H9 (cell line): ENCODE results near the gene ERVMER34-1. TPM values are rescaled to one million over a fixed set of nuclear protein-coding genes. Genes with fewer than 3 reads are reported as not detected.
A peak's percentile ranks its signal among the peaks of the same experiment; 100 is the strongest.

Experiments
- DNase-seq: peaks from one replicate; pipeline ENCODE4 v3.0.0-alpha.2; 2017
- H2AFZ ChIP-seq: one replicate; pipeline ENCODE4 v1.6.1; 2013; ENCODE audit warnings: mild to moderate bottlenecking, low read length, control low read depth, moderate library complexity
- H2AK5ac ChIP-seq: 2 replicates; pipeline ENCODE4 v1.6.1; 2013; ENCODE audit warnings: low read length, control low read depth, mixed read lengths; ENCODE audit not compliant: insufficient read length
- H2BK120ac ChIP-seq: one replicate; pipeline ENCODE4 v1.6.1; 2013; ENCODE audit warnings: low read depth, mild to moderate bottlenecking, low read length, control low read depth, inconsistent platforms; ENCODE audit not compliant: poor library complexity, severe bottlenecking
- H2BK12ac ChIP-seq: 2 replicates; pipeline ENCODE4 v1.6.1; 2013; ENCODE audit warnings: low read length, control low read depth, mixed read lengths, low read depth; ENCODE audit not compliant: insufficient read length
- H2BK15ac ChIP-seq: 2 replicates; pipeline ENCODE4 v1.6.1; 2013; ENCODE audit warnings: low read depth, low read length, control low read depth
- H2BK20ac ChIP-seq: one replicate; pipeline ENCODE4 v1.6.1; 2013; ENCODE audit warnings: low read depth, mild to moderate bottlenecking, low read length, control low read depth, inconsistent platforms; ENCODE audit not compliant: poor library complexity, severe bottlenecking
- H2BK5ac ChIP-seq: 2 replicates; pipeline ENCODE4 v1.6.1; 2013; ENCODE audit warnings: low read length, control low read depth, mixed read lengths; ENCODE audit not compliant: insufficient read length
- H3K14ac ChIP-seq: 2 replicates; pipeline ENCODE4 v1.6.1; 2013; ENCODE audit warnings: low read length, control low read depth; ENCODE audit not compliant: insufficient read depth
- H3K18ac ChIP-seq: 2 replicates; pipeline ENCODE4 v1.6.1; 2013; ENCODE audit warnings: low read depth, mild to moderate bottlenecking, mixed read lengths, low read length, control low read depth; ENCODE audit not compliant: insufficient read length
- H3K23ac ChIP-seq: 2 replicates; pipeline ENCODE4 v1.6.1; 2013; ENCODE audit warnings: low read length, control low read depth, mixed read lengths, low read depth; ENCODE audit not compliant: insufficient read length
- H3K23me2 ChIP-seq: 2 replicates; pipeline ENCODE4 v1.6.1; 2013; ENCODE audit warnings: low read depth, mild to moderate bottlenecking, mixed read lengths, low read length, control low read depth; ENCODE audit not compliant: insufficient read length, poor library complexity, severe bottlenecking
- H3K27ac ChIP-seq: 2 replicates; pipeline ENCODE4 v1.5.1; 2013; ENCODE audit warnings: low read length, control low read depth, mixed read lengths, low read depth; ENCODE audit not compliant: insufficient read length
- H3K27me3 ChIP-seq: 2 replicates; pipeline ENCODE4 v1.6.1; 2013; ENCODE audit warnings: low read length, control low read depth, inconsistent platforms; ENCODE audit not compliant: insufficient read depth
- H3K4ac ChIP-seq: 2 replicates; pipeline ENCODE4 v1.6.1; 2013; ENCODE audit warnings: low read depth, mild to moderate bottlenecking, control low read depth, inconsistent platforms, low read length, moderate library complexity
- H3K4me1 ChIP-seq: 2 replicates; pipeline ENCODE4 v1.6.1; 2013; ENCODE audit warnings: low read length, control low read depth, inconsistent platforms; ENCODE audit not compliant: insufficient read depth
- H3K4me2 ChIP-seq: 2 replicates; pipeline ENCODE4 v1.6.1; 2013; ENCODE audit warnings: low read length, control low read depth, mixed read lengths; ENCODE audit not compliant: insufficient read length, insufficient read depth
- H3K56ac ChIP-seq: 2 replicates; pipeline ENCODE4 v1.6.1; 2013; ENCODE audit warnings: low read depth, mild to moderate bottlenecking, mixed read lengths, low read length, control low read depth; ENCODE audit not compliant: insufficient read length
- H3K79me1 ChIP-seq: 2 replicates; pipeline ENCODE4 v1.6.1; 2013; ENCODE audit warnings: low read depth, mild to moderate bottlenecking, moderate library complexity, low read length, control low read depth, inconsistent platforms; ENCODE audit not compliant: insufficient read depth, poor library complexity, severe bottlenecking
- H3K79me2 ChIP-seq: 2 replicates; pipeline ENCODE4 v1.6.1; 2013; ENCODE audit warnings: low read length, control low read depth, inconsistent platforms; ENCODE audit not compliant: insufficient read depth
- H3K9ac ChIP-seq: 2 replicates; pipeline ENCODE4 v1.6.1; 2013; ENCODE audit warnings: low read length, control low read depth, mixed read lengths; ENCODE audit not compliant: insufficient read length; ENCODE audit errors: extremely low read depth
- H3K9me3 ChIP-seq: one replicate; pipeline ENCODE4 v1.6.1; 2013; ENCODE audit warnings: low read depth, low read length, inconsistent platforms; ENCODE audit not compliant: control insufficient read depth
- H3T11ph ChIP-seq: one replicate; pipeline ENCODE4 v1.6.1; 2013; ENCODE audit warnings: mild to moderate bottlenecking, low read length, control low read depth, inconsistent platforms
- H4K20me1 ChIP-seq: one replicate; pipeline ENCODE4 v1.6.1; 2013; ENCODE audit not compliant: control insufficient read depth, insufficient read length, insufficient read depth
- H4K5ac ChIP-seq: 2 replicates; pipeline ENCODE4 v1.6.1; 2013; ENCODE audit warnings: low read depth, mild to moderate bottlenecking, mixed read lengths, low read length, control low read depth; ENCODE audit not compliant: insufficient read length
- H4K8ac ChIP-seq: replicated peaks from 2 replicates; pipeline ENCODE4 v1.6.1; 2013; ENCODE audit warnings: low read length, control low read depth, mixed read lengths, low read depth; ENCODE audit not compliant: insufficient read length
- H4K91ac ChIP-seq: 2 replicates; pipeline ENCODE4 v1.6.1; 2013; ENCODE audit warnings: low read depth, mild to moderate bottlenecking, moderate library complexity, mixed read lengths, low read length, control low read depth; ENCODE audit not compliant: insufficient read length
- H3K27ac Mint-ChIP-seq, 3 experiments: 2 replicates in 2 of 3; 3 replicates in 1 of 3; pipeline ENCODE4 v1.8.0; 2020 to 2021; ENCODE audit warnings: mixed read lengths in 3 of 3, mild to moderate bottlenecking in 1 of 3, moderate library complexity in 1 of 3
- H3K27me3 Mint-ChIP-seq: 2 replicates; pipeline ENCODE4 v1.8.0; 2021; ENCODE audit warnings: low read depth, mild to moderate bottlenecking, moderate library complexity, mixed read lengths
- H3K36me3 Mint-ChIP-seq, 3 experiments: 2 replicates in 2 of 3; 3 replicates in 1 of 3; pipeline ENCODE4 v1.8.0; 2020 to 2021; ENCODE audit warnings: low read depth in 3 of 3, mixed read lengths in 3 of 3; ENCODE audit not compliant: insufficient read depth in 1 of 3
- H3K4me1 Mint-ChIP-seq, 2 experiments: 2 replicates each; pipeline ENCODE4 v1.8.0; 2020; ENCODE audit warnings: mixed read lengths in 2 of 2
- H3K4me3 Mint-ChIP-seq, 2 experiments: 2 replicates in 1 of 2; 3 replicates in 1 of 2; pipeline ENCODE4 v1.8.0; 2020 to 2021; ENCODE audit warnings: mild to moderate bottlenecking in 2 of 2, mixed read lengths in 2 of 2, moderate library complexity in 1 of 2
- H3K9me3 Mint-ChIP-seq, 2 experiments: 2 replicates in 1 of 2; 3 replicates in 1 of 2; pipeline ENCODE4 v1.8.0; 2020; ENCODE audit warnings: mild to moderate bottlenecking in 2 of 2, mixed read lengths in 2 of 2, moderate library complexity in 1 of 2
- WGBS: extraction: QIAGEN DNeasy Blood & Tissue Kit; methylation state at CpG from one replicate; pipeline ENCODE4 v1.1.7; 2013; ENCODE audit warnings: missing lambda C conversion rate, low lambda C conversion rate, mixed read lengths; ENCODE audit not compliant: insufficient read length; ENCODE audit errors: extremely low coverage; 5-methylcytosine and 5-hydroxymethylcytosine counted together
- total RNA-seq: library from RNA; stranded (reverse); gene quantifications from 2 replicates; pipeline ENCODE4 v1.2.1, GENCODE V29; 2021
- TF ChIP-seq, protein P1 (sequence below): fragments of 200-600 bp; sonication (generic); conservative IDR thresholded peaks from 3 replicates; pipeline ENCODE4 v1.8.0; 2021; ENCODE audit warnings: antibody characterized with exemption, mild to moderate bottlenecking

Gene ERVMER34-1
- total RNA-seq, 1 experiment from 2014 or later, result 14.4 TPM

DNA sequence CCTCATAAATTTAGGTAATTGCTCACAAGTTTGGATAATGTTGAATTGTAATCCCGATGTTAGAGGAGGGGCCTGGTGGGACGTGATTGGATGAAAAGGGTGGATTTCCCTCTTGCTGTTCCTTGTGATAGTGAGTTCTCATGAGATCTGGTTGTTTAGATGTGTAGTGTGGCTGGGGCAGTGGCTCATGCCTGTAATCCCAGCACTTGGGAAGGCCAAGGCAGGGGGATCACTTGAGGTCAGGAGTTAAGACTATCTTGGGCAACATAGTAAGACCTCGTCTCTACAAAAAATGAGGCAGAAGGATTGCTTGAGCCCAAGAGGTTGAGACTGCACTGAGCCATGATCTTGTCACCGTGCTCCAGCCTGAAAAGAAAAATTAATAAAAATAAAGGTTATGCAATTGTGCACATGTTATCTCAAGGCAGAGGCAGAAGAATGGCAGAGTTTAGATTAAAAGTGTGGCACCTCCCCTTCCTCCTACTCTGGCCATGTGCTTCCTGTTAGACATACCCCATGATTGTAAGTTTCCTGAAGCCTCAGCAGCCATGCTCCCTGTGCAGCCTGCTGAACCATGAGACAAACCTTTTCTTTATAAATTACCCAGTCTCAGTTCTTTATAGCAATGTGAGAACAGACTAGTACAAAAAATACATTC, 36.5 kb downstream of the ERVMER34-1 start:
- no peaks in the 10 kb centered on the region; a peak in 1 of 5 replicates for H3K9me3 Mint-ChIP-seq
- H2BK15ac ChIP-seq, result no peak overlapping the region
- no peaks in the 10 kb centered on the region for H3K27me3 ChIP-seq
- peaks cover 9% of the 10 kb centered on the region; the same call in 1 of the 2 replicates for H3K79me2 ChIP-seq
- peaks cover 17% of the 10 kb centered on the region for H3K23me2 ChIP-seq
- no peak for DNase-seq
- no peak overlapping the region for H4K8ac ChIP-seq
- H3K36me3 Mint-ChIP-seq, result peaks cover 38 to 60% (median 52%) of the 10 kb centered on the region in 3 experiments
- peaks cover 32 to 39% of the 10 kb centered on the region in 2 experiments for H3K4me1 Mint-ChIP-seq
- no peak overlapping the region for H3K4ac ChIP-seq
- no peaks in the 10 kb centered on the region for H4K20me1 ChIP-seq
- no peak overlapping the region for H3T11ph ChIP-seq
- H4K5ac ChIP-seq, result no peak overlapping the region
- H2AK5ac ChIP-seq, result no peak overlapping the region
- H3K9ac ChIP-seq, result peak overlapping the region; percentile 57
- no peak overlapping the region for H2BK120ac ChIP-seq
- peaks cover 5% of the 10 kb centered on the region for H3K79me1 ChIP-seq
- H3K18ac ChIP-seq, result no peak overlapping the region
- no peak overlapping the region for H2BK20ac ChIP-seq
- no peak overlapping the region for H4K91ac ChIP-seq
- TF ChIP-seq, protein P1, sequence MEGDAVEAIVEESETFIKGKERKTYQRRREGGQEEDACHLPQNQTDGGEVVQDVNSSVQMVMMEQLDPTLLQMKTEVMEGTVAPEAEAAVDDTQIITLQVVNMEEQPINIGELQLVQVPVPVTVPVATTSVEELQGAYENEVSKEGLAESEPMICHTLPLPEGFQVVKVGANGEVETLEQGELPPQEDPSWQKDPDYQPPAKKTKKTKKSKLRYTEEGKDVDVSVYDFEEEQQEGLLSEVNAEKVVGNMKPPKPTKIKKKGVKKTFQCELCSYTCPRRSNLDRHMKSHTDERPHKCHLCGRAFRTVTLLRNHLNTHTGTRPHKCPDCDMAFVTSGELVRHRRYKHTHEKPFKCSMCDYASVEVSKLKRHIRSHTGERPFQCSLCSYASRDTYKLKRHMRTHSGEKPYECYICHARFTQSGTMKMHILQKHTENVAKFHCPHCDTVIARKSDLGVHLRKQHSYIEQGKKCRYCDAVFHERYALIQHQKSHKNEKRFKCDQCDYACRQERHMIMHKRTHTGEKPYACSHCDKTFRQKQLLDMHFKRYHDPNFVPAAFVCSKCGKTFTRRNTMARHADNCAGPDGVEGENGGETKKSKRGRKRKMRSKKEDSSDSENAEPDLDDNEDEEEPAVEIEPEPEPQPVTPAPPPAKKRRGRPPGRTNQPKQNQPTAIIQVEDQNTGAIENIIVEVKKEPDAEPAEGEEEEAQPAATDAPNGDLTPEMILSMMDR, result no peak
- WGBS, result no CpG with 5 or more reads among the region's 4 CpGs
- H3K4me1 ChIP-seq, result peaks cover 15% of the 10 kb centered on the region
- H3K27ac Mint-ChIP-seq, result peak overlapping the region; percentile 89 to 99 (median 89); a peak in 6 of 7 replicates
- peaks cover 5% of the 10 kb centered on the region for H3K27me3 Mint-ChIP-seq
- no peak overlapping the region for H2BK12ac ChIP-seq
- H3K14ac ChIP-seq, result no peak overlapping the region
- H3K27ac ChIP-seq, result peak overlapping the region; percentile 68
- H3K23ac ChIP-seq, result no peak overlapping the region
- no peaks in the 10 kb centered on the region for H3K9me3 ChIP-seq
- peak overlapping the region; percentile 99 for H3K4me2 ChIP-seq
- peak overlapping the region; percentile 91 to 93 for H3K4me3 Mint-ChIP-seq
- no peak overlapping the region for H2AFZ ChIP-seq
- no peak overlapping the region for H3K56ac ChIP-seq
- H2BK5ac ChIP-seq, result no peak overlapping the region
